ENCODE data around the gene ATG10.

DNA sequence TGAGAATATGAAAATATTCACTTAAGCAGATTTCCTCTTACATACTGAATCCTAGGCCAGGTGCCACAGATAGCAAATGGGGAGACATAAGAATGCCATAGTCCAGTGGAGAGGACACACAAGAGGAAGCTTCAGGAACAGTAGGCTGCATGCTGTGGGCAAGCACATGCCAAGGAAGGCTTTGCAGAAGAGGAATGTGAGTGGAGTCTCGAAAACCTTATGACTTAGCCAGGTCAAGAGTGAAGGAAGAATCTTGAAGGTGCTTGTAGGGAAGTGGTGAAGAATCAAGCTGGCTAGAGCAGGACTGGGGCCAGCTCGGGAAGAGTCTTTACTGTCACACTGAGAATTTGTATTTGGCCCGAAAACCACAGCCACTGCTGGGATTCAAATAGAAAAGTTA, 285.9 kb downstream of the ATG10 start:
- no peak for TF ChIP-seq FOXM1 (IDR thresholded peaks at IDR 0.05; ENCODE audit: borderline replicate concordance)
- TF ChIP-seq ELF4 (IDR thresholded peaks at IDR 0.05) = no peak
- TF ChIP-seq SP1 (IDR thresholded peaks at IDR 0.05) = no peak
- no peak for TF ChIP-seq CTBP1 (IDR thresholded peaks at IDR 0.05; ENCODE audit: borderline replicate concordance)
- TF ChIP-seq BHLHE40 (IDR thresholded peaks at IDR 0.05; ENCODE audit: borderline replicate concordance) = no peak
- TF ChIP-seq ZNF384 (IDR thresholded peaks at IDR 0.05) = no peak
- TF ChIP-seq FOXK2 (IDR thresholded peaks at IDR 0.05) = no peak
- TF ChIP-seq, protein P1, sequence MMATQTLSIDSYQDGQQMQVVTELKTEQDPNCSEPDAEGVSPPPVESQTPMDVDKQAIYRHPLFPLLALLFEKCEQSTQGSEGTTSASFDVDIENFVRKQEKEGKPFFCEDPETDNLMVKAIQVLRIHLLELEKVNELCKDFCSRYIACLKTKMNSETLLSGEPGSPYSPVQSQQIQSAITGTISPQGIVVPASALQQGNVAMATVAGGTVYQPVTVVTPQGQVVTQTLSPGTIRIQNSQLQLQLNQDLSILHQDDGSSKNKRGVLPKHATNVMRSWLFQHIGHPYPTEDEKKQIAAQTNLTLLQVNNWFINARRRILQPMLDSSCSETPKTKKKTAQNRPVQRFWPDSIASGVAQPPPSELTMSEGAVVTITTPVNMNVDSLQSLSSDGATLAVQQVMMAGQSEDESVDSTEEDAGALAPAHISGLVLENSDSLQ (IDR thresholded peaks at IDR 0.05) = no peak
- no peak for TF ChIP-seq L3MBTL2 (conservative IDR thresholded peaks at IDR 0.05)
- no peak for TF ChIP-seq NFRKB (IDR thresholded peaks at IDR 0.05)
- no peak for TF ChIP-seq ARNT (IDR thresholded peaks at IDR 0.05)
- TF ChIP-seq LEF1 (IDR thresholded peaks at IDR 0.05; ENCODE audit: borderline replicate concordance) = no peak

Measured in HEK293T (cell line).